GM19240 (cell line): ENCODE measurements around the gene GLCE.
"Not testable (repeated sequence)": the region's sequence is repeated elsewhere in the genome, so short reads cannot be mapped to it uniquely, and the experiment has no call there.

Experiments used
- DNase-seq: peaks from one replicate; pipeline ENCODE4 v3.0.0; 2011; ENCODE audit warnings: low spot score; ENCODE audit not compliant: insufficient read length

Gene GLCE

DNA sequence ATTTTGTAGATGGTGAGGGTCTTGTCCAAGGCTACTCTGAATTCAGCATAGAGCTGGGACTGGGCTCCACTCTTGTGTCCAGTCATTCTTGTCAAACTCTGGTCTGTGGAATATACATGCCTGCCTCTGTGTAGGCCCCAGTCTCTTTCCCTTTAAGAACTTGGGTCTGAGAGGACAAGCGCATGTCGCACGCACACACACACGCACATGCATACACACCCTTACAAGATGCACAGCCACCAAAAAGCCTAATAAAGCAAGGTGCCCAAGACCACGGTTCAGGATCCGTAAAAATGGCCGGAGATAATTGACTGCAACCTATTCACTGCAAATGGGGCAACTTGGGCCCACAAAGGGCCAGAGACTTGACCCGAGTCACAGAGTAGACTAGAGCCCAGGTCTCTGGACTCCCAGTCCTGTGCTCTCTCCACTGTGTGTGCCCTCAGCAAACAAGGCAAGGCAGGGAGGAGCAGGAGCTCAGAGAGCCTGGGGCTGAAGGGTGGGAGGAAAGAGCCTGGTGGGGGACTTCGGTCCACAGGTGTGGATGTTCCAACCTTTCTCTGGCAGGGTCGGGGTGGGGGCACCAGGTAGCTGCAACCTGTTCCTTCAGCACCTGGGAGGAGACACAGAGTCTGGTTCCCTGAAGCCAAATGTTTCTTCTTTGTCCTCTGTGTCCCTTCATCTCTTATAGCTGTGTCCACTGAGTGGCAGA lies 137.4 kb downstream of the GLCE start:
- no peak for DNase-seq

DNA sequence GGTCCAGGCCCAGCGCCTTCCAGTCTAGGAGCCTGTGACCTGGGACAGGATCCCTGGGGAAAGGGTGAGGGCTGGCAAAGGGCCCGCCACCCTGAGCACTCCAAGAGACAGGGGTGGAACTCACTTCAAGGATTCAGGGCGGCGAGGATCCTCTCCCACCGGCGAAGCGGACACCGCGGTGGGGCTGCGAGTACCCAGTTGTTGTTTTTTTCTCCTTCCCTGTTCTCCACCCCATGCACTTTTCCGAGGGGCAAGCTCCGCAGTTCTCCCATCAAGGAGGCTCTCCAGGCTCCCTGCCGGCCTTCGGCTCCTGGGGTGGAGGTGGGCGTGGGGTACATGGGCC lies 137.9 kb downstream of the GLCE start:
- DNase-seq, result no peak

DNA sequence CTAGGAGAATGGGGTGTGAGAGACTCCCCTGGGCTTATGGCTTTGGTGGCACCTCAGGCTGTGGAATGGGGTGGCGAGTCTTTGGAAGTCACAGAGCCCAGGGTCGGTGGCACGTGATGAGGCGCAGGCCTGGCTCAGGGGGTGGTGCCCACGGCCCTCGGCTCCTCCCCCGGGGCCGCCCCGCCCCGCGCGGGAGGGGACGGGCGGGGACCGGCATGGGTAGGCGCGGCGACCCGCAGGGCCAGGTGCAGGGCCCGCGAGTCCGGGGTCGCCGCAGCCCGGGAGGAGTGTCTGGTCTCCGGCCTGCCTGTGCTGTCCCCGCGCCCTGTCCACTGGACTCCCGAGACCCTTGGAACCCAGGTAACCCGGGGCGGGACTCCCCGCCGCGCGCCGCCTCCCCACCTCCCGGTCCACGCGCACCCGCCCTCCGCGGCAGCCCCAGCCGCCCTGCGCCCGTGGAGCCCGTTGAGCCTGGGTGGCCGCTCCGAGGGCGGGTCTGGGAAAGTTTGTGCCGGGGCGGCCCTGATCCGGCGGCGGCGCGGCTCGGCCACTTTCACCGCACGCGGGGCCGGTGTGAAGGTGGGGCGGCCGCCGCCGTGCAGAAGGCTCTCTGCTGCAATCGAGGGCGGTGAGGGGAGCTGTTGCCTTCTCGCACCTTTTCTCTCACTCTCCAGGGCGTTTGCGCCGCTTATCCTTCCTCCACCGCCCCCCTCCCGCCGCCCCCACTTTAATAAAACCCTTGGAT lies 138.4 kb downstream of the GLCE start, which contains the start of gene PAQR5:
TSS of gene PAQR5 (plus strand) at position 216 of the 745 bp plus-strand sequence. CDS start 61,169 bp downstream, outside the sequence.
- DNase-seq, result no peak

DNA sequence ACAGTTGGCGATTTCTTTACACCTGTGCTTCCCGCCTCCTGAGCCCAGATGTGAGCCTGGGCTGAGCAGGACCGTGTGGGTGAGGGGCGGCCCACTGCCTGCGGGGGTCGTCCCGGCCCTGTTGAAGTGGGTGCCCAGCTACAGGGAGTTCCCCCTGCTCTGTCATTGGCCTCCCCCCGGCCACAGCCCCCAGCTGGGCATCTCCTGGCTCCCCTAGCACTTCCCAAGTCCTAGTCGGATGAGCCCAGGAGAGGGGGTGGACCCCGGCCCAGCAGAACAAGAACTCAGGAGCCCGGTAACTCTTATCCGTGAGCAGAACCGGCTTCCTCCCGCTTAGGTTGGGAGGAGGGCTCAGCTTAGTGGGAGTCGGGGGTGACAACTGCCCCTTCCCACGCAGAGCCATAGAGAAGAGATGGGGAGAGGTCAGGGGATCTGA lies 139.0 kb downstream of the GLCE start:
- no peak for DNase-seq

DNA sequence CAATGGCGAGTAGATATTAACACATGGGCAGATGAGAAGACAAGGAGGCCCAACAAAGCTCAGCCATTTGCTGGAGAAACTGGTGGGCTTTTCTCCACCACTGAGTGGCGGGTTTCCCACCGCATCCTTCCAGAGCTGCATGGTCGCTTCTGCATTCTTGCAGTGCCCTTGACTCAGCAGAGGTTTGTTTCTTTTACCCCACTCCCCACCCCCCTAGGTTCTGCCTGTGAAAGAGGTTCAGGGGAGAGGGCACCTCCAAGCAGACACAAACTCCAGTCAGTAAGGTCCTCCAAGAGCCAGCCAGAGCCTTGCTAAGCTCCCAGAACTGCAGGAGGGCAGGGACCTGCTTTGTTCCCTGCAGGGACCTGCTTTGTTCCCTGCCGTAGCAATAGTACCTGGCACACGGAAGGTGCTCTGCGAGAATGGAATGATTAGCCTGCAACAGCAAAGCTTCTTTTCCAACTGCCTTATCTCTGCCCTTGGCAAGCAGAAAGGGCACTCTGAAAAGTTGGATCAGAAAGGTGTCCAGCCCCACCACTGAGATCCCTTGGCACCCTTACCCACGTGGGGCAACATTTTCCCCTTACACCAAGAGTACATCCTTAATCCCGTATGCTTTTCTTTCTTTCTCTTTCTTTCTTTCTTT lies 139.6 kb downstream of the GLCE start:
- DNase-seq, result no peak

DNA sequence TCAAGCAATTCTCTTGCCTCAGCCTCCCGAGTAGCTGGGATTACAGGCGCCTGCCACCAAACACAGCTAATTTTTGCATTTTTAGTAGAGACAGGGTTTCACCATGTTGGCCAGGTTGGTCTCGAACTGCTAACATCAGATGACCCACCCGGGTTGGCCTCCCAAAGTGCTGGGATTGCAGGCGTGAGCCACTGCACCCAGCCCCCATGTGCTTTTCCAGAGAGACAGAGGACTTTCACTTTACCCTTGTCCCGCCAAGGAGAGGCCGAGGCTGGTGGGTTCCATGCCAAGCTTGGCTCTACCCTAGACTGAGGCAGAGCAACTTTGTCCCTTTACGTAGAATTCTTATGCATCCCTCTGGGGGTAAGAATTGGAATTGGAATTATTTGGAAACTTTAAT lies 140.7 kb downstream of the GLCE start:
- not testable (repeated sequence) for DNase-seq

DNA sequence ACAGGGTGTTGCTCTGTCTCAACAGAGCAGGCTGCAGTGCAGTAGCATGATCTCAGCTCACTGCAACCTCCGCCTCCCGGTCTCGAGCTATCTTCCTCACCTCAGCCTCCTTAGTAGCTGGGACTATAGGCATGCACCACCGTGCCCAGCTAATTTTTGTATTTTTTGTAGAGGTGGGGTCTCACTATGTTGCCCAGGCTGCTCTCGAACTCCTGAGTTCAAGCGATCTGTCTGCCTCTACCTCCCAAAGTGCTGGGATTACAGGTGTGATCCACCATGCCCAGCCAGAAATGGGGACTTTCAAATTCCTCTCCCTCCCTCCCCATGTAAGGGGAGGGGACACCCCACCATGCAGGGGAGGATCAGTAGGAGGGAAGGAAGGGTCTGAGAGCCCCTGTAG lies 141.7 kb downstream of the GLCE start:
- DNase-seq, result not testable (repeated sequence)

DNA sequence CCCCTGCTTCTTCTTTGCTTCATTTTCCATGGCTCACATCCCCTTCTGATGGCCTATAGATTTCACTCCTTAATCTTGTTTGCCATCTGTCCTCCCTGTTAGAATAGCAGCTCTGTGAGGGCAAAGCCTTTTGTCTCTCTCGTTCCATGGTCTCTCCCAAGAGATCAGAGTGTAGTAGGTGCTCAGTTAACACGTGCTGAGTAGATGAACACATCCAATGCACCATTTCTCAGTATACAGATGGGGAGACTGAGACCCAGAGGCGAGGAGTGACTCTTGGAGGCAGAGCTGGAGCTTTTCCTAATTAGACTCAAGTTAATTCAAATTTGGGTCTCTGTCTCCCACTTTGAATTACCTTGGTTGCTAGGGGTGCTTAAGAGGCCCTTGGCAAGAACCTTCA lies 142.5 kb downstream of the GLCE start:
- no peak for DNase-seq

DNA sequence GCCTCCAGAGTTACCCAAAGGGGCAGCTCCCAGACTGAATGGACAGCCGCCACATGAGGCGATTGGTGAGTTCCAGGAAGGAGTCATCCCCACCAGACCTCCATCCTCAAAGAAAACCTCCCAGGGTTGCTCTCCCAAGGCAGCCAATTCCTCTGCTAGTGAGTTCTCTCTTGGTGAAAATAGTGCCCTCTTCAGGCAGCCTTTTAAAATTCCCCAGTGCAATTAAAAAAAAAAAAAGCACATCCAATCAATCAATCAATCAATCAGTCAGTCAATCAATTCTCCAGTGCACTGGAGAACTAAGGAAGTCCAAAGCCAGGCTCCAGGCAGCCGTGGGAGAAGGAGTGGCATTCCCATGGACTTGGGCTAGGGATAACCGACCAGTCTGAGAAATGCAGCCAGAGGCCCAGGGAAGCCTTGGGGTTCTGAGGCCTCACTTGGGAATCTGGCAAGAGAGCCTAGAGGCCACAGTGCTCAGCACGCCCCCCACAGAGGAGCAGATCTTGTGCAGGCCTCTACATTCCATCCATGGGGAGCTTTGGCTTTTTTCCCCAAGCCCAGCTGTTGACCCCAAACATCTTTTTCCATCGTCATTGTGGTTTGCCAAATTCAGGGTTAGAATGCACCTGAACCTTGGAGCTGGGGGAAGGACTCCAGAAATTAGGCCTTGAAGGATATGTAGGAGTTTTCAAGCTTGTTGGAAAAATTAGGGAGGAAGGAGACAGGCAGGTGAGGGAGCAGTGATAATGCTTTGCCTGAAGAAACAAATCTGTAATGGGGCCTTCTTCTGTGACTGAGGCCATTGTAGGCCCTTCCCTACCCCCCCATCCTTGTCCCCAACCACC lies 143.1 kb downstream of the GLCE start:
- DNase-seq, result no peak

DNA sequence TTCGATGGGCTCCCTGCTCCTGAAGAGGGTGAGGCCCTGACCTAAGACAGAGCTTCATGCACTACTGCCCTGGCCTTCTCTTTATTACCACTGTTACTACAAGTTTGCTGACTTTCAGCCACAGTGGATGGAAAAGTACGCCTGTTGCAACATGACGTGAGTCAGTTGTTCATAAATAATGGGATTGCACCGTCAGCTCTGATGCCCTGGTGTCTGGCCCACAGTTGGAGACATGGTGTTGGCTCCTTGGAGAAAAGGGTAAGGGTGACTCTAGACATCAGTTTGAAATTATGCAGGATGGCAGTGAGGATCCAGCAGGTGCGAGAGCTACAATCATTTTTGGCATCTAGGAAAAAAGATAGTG lies 143.7 kb downstream of the GLCE start:
- DNase-seq, result no peak

DNA sequence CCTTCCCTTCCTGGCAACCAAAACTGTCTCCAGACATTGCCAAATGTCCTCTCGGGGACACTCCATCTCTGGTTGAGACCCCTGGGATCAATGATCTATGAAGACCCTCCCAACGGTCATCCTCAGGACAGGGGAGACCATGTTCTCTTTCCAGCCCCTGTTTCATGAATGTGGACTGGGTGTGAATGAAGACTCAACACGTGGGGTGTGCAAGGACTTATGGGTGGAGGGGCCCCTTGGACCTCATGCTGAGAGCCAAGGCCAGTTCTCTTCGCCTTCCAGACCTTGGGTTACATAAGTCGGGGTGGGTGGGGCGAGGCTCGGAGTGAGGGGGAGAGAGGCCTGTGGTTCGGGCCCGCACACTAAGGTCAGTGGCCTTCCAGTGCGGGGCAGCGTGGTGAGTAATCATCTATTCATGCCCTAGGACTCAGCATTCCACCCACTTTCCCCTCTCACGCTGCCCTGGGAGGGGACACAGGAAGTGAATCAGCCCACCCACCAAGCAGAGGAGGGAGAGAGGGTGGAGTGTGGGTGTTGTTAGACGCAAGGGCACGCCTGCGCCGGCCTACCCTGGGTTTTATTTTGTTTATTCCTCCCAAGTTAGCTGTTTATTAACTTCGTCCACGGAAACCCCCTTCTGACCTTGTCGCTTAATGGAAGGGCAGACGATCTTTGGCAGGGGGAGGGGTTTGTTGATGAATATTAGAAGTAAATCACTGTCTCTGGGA lies 144.9 kb downstream of the GLCE start:
- no peak for DNase-seq

DNA sequence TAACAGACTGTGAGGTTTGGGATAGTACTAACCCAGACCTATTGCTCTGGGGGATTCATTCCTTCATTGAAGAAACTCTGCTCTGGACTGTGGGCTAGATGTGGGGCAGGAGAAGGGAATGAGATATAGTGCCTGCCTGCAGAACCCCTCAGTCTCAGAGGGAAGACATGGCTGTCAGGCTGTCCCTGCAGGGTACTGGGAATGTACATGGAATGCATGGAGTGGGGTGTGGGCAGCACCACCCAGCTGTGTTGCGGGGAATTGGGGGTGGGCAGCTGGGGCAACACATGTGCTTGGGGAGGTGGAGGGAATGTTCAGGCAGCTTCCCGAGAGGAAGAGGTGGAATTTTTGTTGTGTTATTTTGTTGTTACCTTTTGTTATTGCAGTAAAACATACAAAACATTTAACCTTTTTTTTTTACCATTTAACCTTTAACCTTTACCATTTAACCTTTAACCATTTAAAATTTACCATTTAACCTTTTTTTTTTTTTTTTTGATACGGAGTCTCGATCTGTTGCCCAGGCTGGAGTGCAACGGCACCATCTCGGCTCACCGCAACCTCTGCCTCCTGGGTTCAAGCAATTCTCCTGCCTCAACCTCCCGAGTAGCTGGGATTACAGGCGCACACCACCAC lies 145.6 kb downstream of the GLCE start:
- no peak for DNase-seq

DNA sequence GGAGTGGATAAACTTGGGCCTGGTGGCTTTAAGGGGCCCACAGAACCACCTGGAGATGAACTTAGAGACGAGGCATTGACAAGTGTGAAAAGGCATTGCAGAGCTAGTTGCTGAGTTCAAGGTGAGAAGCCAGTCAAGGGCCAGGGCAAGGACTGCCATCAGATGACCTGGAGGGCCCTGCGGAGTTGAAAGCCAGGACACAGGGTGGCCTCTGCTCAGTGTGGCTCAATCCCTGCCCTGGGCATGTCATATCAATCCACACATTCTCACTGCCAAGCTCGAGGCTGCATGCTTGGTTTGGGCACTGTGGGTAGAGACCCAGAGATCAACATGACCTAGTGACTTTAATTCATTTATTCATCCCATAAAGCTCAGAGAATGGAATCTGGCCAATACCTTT lies 147.5 kb downstream of the GLCE start:
- no peak for DNase-seq

DNA sequence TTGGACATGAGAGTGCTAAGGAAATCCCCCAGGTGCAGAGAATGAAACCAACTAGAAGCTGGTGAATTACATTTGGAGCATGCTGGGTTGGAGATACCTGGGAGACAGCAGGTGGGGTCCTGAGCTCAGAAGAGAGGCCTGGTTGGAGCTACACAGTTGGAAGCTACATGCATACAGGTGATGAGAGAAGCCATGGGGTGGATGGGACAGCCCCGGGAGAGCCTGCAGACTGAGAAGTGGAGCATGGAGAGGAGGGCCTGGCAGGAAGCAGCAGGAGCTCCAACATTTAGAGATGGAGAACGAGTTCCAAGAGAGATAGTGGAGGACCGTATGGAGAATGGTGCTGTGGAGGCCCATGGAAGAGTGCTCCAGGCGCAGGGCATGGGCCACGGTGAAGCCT lies 148.5 kb downstream of the GLCE start:
- DNase-seq, result no peak

DNA sequence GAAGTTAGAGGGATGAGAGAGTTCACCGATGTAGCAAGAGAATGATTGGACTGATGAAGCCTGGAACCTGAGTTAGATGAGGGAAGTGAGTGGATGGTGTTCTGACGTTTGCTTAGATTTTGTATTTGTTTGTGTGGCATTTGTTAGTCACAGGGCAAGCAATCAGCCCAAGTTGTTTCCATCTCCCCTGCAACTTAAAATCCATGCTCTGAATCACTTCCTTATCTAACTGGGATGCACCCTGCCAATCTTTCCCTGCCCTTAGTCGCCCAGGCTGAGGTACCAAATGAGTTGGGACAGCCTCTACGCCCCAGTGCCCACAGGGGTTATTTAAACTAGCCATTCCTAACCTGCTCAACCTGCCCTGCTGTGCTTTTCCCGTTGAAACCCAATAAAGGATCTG lies 150.9 kb downstream of the GLCE start:
- DNase-seq, result no peak

DNA sequence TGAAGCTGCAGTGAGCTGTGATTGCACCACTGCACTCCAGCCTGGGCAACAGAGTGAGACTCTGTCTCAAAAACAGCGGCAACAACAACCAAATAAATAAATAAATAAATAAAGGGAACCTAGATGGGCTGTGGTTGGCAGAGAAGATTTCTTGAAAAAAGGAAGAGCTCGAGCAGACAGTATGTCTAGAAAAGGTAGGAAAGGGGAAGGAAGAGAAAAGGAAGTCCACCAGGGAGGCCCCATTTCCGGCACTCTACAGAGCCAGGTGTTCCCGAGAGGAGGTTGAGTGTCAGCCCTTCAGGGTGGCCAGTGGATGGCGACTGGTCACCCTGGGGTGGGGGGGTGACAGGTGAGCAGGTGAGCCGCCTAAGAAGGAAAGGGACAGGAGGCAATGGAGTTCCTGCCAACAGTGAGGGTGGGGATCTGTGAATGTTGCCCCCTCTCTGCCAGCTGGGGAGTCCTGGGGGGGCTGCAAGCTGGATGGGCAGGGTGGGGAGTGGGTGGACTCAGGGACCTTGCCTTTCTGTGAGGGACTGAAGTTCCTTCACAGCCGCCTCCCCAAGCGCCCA lies 153.1 kb downstream of the GLCE start:
- DNase-seq, result no peak

DNA sequence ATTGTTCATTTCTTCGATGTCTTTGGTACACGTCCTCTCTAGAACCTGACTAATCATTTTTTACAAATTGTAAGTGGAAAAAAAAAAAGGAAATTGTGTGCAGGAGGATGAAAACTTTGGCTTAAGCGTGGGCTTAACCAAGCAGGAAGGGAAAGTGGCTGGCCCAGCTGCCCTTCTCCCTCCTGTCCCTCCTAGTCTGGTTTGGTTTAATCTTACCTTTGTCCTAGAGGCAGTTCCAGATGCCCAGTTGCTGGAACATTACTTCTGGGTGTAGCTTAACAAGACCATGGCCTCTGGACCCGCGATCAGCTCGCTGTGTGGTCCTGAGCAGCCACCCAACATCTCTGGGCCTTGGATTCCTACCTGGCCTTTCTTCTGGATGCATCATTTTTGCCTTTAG lies 153.7 kb downstream of the GLCE start:
- no peak for DNase-seq

DNA sequence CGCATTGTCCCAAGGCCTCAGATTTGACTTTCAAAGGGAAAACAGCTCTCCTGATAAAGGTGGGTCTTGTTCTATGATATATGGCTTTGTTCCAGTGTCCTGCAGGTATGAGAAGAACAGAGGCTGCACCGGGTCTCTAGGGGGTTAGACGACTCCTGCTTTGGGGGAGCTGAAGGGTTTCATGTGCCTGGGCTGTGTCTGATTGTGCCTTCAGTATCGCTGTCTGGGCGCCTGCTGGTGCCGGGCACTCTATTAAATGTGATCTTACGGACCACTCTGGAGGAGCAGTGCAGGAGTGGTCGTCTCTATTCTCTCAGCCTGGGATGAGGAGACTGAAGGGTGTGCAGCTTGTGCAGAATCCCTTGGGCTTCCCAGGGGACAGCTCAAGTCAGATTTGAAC lies 154.3 kb downstream of the GLCE start:
- no peak for DNase-seq

DNA sequence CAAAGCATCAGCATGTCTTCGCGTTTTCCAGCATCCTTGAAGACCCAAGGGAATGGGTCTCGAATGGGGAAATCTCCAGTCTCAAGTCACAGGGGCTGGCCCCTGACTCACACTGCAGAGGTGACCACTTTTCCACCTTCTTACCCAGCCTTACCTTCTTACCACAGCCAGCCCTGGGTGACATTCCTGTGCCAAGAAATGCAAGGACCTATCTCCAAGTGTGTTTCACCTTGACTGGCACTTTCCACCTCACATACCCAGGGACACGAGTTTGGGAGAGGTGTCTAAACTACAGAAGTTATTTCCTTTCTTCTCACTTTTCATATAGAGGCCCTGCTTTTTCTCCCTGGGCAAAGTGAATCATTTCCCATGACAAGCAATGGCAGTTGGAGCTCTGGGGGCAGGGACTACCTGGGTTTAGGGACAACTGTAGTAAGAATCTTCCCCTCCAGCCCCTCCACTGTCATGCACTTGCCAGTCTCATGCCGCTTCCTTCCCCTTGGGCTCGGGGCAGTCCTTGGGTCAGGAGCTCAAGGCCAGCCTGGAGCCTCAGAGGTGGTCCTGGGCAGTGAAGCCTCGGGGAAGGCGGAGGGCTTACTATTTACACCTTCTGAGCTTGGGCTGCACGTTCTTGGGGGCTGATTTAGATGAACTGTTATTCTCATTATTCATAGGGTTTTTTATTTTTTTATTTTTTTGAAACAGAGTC lies 155.1 kb downstream of the GLCE start:
- no peak for DNase-seq

DNA sequence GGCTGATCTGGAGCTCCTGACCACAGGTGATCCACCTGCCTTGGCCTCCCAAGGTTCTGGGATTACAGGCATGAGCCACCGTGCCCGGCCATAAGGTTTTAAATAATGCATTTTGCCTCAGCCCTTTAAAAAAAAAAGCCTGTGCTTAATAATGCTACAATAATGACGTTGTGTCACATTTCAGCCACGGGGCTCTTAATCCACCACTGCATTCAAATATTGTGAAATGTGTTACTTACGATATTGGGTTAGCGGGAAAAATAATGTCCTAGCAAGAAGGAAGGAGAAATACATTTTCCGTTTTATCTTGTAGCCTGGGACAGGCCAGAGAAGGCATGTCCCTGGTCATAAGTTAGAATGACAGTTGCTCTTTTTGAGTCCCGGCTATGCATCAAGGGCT lies 155.9 kb downstream of the GLCE start:
- no peak for DNase-seq
